Measurements from ENCODE around the gene SMIM38. TPM values are rescaled to one million over a fixed set of nuclear protein-coding genes. Genes with fewer than 3 reads are reported as not detected.
A peak's percentile ranks its signal among the peaks of the same experiment; 100 is the strongest.

SMIM38 gene
- total RNA-seq, 1 donor from 2014 or later, result not detected

DNA sequence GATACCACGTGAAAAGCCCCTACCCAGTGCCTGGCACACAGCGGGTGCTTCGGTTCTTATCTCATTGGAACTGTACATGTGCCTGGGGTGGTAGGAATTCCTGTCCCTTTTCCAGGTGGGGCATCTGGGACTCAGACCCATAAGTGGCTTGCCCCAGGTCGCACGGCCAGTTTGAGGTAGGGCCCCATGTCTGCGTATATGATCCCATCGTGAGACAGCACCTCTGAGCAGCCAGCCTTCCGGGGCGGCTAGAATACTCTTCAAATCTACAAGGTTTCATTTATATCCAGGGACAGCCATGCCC is 33.5 kb upstream of the SMIM38 start:
- TF ChIP-seq CTCF (conservative IDR thresholded peaks at IDR 0.05; ENCODE audit: low read depth, low read length), result no peak

GRCh38 chr11:69122630-69123431 is 32.9 kb upstream of the SMIM38 start:
- peak overlapping the region; percentile 16 for H3K4me3 ChIP-seq (ENCODE audit: low read depth, low read length)
- peak; percentile 67 for DNase-seq (ENCODE audit: low read depth)
- no peak for TF ChIP-seq CTCF (conservative IDR thresholded peaks at IDR 0.05; ENCODE audit: low read depth, low read length)

More for the DNA sequence above, 33.5 kb upstream of the SMIM38 start:
- DNase-seq (ENCODE audit: low read depth), result no peak
- H3K4me3 ChIP-seq (ENCODE audit: low read depth, low read length), result no peak overlapping the region

DNA sequence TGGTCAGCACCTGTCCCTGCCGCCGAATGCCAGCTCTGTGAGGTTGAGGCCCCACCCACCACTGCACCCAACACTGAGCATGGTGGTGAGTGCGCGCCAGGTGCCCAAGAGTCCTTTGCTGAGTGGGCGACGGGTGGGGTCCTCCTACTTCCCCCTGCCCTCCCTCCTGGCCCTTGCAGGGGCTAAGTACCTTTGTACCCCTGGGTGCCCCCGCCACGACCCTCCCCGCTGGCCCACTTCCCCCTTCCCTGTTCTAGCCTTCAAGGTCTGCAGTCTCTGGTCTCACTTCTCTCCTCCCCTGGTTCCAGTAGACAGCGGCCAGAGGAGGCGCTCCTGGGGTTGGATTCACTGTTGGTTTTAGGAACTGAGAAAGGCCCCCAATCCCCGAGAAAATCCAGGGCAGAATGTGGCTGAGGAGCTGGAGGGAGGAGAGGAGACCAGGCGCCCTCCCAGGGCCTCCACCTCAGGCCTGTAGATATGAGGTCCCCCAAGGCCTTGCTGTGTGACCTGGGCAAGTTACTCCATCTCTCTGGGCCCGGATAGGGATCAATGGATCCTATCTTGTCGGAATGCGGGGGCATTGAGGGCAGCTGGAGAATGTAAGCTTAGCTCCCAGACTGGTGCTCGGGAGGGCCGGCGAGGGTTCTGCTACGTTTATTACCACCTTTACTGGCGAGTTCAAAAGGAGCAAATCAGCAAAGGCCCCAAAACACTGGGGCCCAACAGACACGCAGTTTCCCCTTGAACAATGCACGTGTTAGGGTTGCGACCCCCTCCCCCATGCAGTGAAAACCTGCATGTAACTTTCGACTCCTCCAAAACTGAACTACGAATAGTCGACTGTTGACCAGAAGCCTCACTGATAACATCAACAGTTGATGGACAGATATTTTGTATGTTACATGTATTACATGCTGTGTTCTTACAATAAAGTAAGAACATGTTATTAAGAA is 31.9 kb upstream of the SMIM38 start:
- DNase-seq (ENCODE audit: low read depth), result no peak
- TF ChIP-seq CTCF (conservative IDR thresholded peaks at IDR 0.05; ENCODE audit: low read depth, low read length), result peak; percentile 15
- peak overlapping the region; percentile 16 for H3K4me3 ChIP-seq (ENCODE audit: low read depth, low read length)

DNA sequence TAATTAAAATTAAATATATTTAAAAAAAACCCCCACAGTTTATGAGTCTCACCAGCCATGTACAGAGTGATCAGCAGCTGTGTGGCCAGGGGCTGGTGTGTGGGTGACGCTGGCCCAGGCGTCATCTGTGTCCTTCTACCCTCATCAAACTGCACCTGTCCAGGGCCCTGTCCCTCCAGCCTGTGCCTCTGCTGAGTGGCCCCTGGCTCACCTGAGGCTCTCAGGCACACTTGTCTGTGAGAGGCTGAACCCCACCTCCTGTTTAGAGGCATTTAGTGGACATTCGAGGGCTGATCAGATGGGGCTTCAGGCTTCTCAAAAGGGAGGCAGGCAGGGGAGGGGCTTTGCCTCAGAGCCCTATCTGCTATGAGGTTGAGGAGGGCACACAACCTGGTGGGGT is 29.9 kb upstream of the SMIM38 start:
- TF ChIP-seq CTCF (conservative IDR thresholded peaks at IDR 0.05; ENCODE audit: low read depth, low read length), result no peak
- no peak for DNase-seq (ENCODE audit: low read depth)
- H3K4me3 ChIP-seq (ENCODE audit: low read depth, low read length), result no peak overlapping the region

DNA sequence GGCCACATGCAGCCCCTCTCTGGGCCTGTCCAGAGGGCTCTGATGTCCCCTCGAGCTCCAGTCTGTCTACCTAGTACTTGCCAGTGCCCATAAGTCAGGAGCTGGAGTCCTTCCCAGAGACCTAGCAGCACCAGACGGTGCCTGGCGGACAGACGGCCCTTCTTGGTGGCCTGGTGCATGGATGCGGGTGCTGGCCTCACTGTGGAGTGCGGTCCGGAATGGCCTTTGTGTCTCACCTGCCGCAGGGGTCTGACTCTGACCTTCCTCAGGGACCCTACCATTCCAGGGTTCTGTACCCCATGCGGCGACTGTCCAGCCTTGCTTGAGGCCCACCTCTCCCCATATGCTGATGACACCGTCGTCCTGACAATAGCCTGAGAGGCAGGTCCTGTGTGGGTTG is 29.4 kb upstream of the SMIM38 start:
- TF ChIP-seq CTCF (conservative IDR thresholded peaks at IDR 0.05; ENCODE audit: low read depth, low read length), result no peak
- no peak for DNase-seq (ENCODE audit: low read depth)
- no peak overlapping the region for H3K4me3 ChIP-seq (ENCODE audit: low read depth, low read length)

GRCh38 chr11:69127081-69127850 is 28.5 kb upstream of the SMIM38 start:
- H3K4me3 ChIP-seq (ENCODE audit: low read depth, low read length), result no peak overlapping the region
- no peak for DNase-seq (ENCODE audit: low read depth)
- no peak for TF ChIP-seq CTCF (conservative IDR thresholded peaks at IDR 0.05; ENCODE audit: low read depth, low read length)
